HG03460 (cell line): ENCODE data around the gene RER1.

Experiments used
- ATAC-seq: cut with Tn5 transposase; IDR thresholded peaks from one replicate; pipeline ENCODE4 v1.9.1; 2021; ENCODE audit not compliant: unreplicated experiment

RER1 gene

GRCh38 chr1:2442661-2443060 lies 51.0 kb downstream of the RER1 start:
- no peak for ATAC-seq

- ATAC-seq: no peak
Measured at GRCh38 chr1:2443277-2444137, 51.9 kb downstream of the RER1 start.

GRCh38 chr1:2444138-2444591 lies 52.5 kb downstream of the RER1 start:
- no peak for ATAC-seq

GRCh38 chr1:2445162-2445822 lies 53.7 kb downstream of the RER1 start:
- ATAC-seq: no peak

- no peak for ATAC-seq
Measured at GRCh38 chr1:2445823-2446215, 54.2 kb downstream of the RER1 start.

GRCh38 chr1:2446394-2446793 lies 54.8 kb downstream of the RER1 start:
- no peak for ATAC-seq

- no peak for ATAC-seq
Measured at GRCh38 chr1:2446861-2447260, 55.2 kb downstream of the RER1 start.

- ATAC-seq: no peak
Measured at GRCh38 chr1:2447276-2448097, 55.8 kb downstream of the RER1 start.

GRCh38 chr1:2448098-2448445 lies 56.4 kb downstream of the RER1 start:
- ATAC-seq: no peak

GRCh38 chr1:2449636-2450454 lies 58.2 kb downstream of the RER1 start:
- no peak for ATAC-seq

GRCh38 chr1:2451741-2452140 lies 60.1 kb downstream of the RER1 start:
- ATAC-seq: no peak

GRCh38 chr1:2452201-2452931 lies 60.7 kb downstream of the RER1 start:
- no peak for ATAC-seq

GRCh38 chr1:2452932-2453315 lies 61.3 kb downstream of the RER1 start:
- ATAC-seq: no peak

GRCh38 chr1:2454227-2454626 lies 62.6 kb downstream of the RER1 start:
- no peak for ATAC-seq
